Endothelial cell of umbilical vein (primary cell): ENCODE measurements around the gene CNTNAP2. TPM values are rescaled to one million over a fixed set of nuclear protein-coding genes. Genes with fewer than 3 reads are reported as not detected.

Experiments
- BruUV-seq: library from RNA; stranded (reverse); fragments of 400-500 nt; replicated peaks from 2 replicates; lab custom pipeline; 2021; lab: Mats Ljungman, UMichigan
- CTCF ChIA-PET: fragments of 300-600, 350-600 bp; sonication (Branson Sonifier 250); formaldehyde crosslinking; loops from one replicate; lab custom pipeline; 2021; ENCODE audit warnings: antibody characterized with exemption, inconsistent platforms; lab: Charles Lee
- POLR2A ChIA-PET: fragments of 300-600, 350-600 bp; sonication (Branson Sonifier 250); formaldehyde crosslinking; loops from one replicate; lab custom pipeline; 2021; ENCODE audit warnings: antibody characterized with exemption, inconsistent platforms; lab: Charles Lee
- DNase-seq: peaks from one replicate; pipeline ENCODE4 v3.0.0-alpha.2; 2011; ENCODE audit warnings: low read depth, low spot score
- FAIRE-seq: peaks from 2 replicates; lab custom pipeline; 2011; peaks lifted over from hg19 to GRCh38; lab: Jason Lieb, UNC
- H2AFZ ChIP-seq: 2 replicates; pipeline ENCODE4 v1.6.0; 2012; ENCODE audit warnings: low read depth, low read length, control low read depth, inconsistent platforms
- H3K27ac ChIP-seq: 2 replicates; pipeline ENCODE4 v1.5.1; 2011; ENCODE audit warnings: low read depth, mild to moderate bottlenecking, control low read depth, low read length, moderate library complexity; ENCODE audit not compliant: insufficient read depth
- H3K27me3 ChIP-seq, 2 experiments: 2 replicates each; pipeline versions ENCODE4 v1.6.0 to v1.6.1; 2011; ENCODE audit warnings: low read length in 2 of 2, mixed read lengths in 1 of 2; ENCODE audit not compliant: control insufficient read depth in 2 of 2, insufficient read depth in 2 of 2
- H3K36me3 ChIP-seq, 2 experiments: 2 replicates in 1 of 2; 3 replicates in 1 of 2; pipeline ENCODE4 v1.5.1; 2011; ENCODE audit warnings: low read length in 2 of 2, mild to moderate bottlenecking in 1 of 2, moderate library complexity in 1 of 2; ENCODE audit not compliant: control insufficient read depth in 2 of 2, insufficient read depth in 2 of 2; ENCODE audit errors: extremely low read depth in 1 of 2
- H3K4me1 ChIP-seq: 3 replicates; pipeline ENCODE4 v1.5.1; 2011; ENCODE audit warnings: mild to moderate bottlenecking, low read length; ENCODE audit not compliant: control insufficient read depth, insufficient read depth; ENCODE audit errors: extremely low read depth
- H3K4me2 ChIP-seq: 2 replicates; pipeline ENCODE4 v1.6.1; 2011; ENCODE audit warnings: low read length, control low read depth, mixed read lengths; ENCODE audit not compliant: insufficient read depth
- H3K4me3 ChIP-seq, 3 experiments: fragments of 200-600 bp in 1 of 3; sonication (generic), shearing (Covaris generic) in 1 of 3; replicated peaks in 1 of 3; 2 replicates each; pipeline ENCODE4 v1.5.1; 2011 to 2016; ENCODE audit warnings: control low read depth in 3 of 3, low read length in 3 of 3, mild to moderate bottlenecking in 2 of 3, inconsistent platforms in 1 of 3, low read depth in 1 of 3, moderate library complexity in 1 of 3; ENCODE audit not compliant: insufficient read depth in 1 of 3
- H3K79me2 ChIP-seq: 2 replicates; pipeline ENCODE4 v1.6.0; 2012; ENCODE audit warnings: low read length, inconsistent platforms; ENCODE audit not compliant: control insufficient read depth, insufficient read depth
- H3K9ac ChIP-seq: replicated peaks from 2 replicates; pipeline ENCODE3; 2011; ENCODE audit warnings: low read length, control low read depth; ENCODE audit not compliant: insufficient read depth; ENCODE audit errors: extremely low read depth
- H3K9me1 ChIP-seq: replicated peaks from 3 replicates; pipeline ENCODE4 v1.6.0; 2011; ENCODE audit warnings: mild to moderate bottlenecking, low read length; ENCODE audit not compliant: control insufficient read depth, insufficient read depth; ENCODE audit errors: extremely low read depth
- H3K9me3 ChIP-seq: replicated peaks from 2 replicates; pipeline ENCODE4 v1.5.1; 2012; ENCODE audit warnings: low read length, inconsistent platforms; ENCODE audit not compliant: control insufficient read depth, insufficient read depth
- H4K20me1 ChIP-seq: replicated peaks from 2 replicates; pipeline ENCODE3; 2011; ENCODE audit warnings: mild to moderate bottlenecking, low read length; ENCODE audit not compliant: control insufficient read depth, insufficient read depth; ENCODE audit errors: extremely low read depth
- FOS ChIP-seq: IDR thresholded peaks from 2 replicates; pipeline ENCODE4 v1.6.1; 2011; ENCODE audit warnings: mild to moderate bottlenecking, low read length, moderate library complexity, borderline replicate concordance; ENCODE audit not compliant: insufficient read depth
- JUN ChIP-seq: IDR thresholded peaks from 2 replicates; pipeline ENCODE4 v1.6.1; 2011; ENCODE audit warnings: borderline replicate concordance, low read depth; ENCODE audit not compliant: insufficient read length, insufficient read depth
- POLR2A ChIP-seq: IDR thresholded peaks from 2 replicates; pipeline ENCODE4 v1.6.1; 2012; ENCODE audit warnings: low read depth, mild to moderate bottlenecking, control low read depth, low read length
- POLR2AphosphoS5 ChIP-seq: IDR thresholded peaks from 2 replicates; pipeline ENCODE4 v1.6.1; 2012; ENCODE audit warnings: low read depth, mild to moderate bottlenecking, control low read depth, low read length, moderate library complexity; ENCODE audit not compliant: insufficient read depth
- dilution Hi-C: fragments of 300-500 bp; cut with MboI; formaldehyde crosslinking; loops from one replicate; pipeline ENCODE4 v1.15.0; 2019; ENCODE audit warnings: low sequenced_read_pairs; ENCODE audit not compliant: extremely low pct_ligation_motif_present
- intact Hi-C: fragments of 100-400 bp; cut with micrococcal nuclease; formaldehyde crosslinking; loops from one replicate; pipeline ENCODE4 v1.10.0; 2022
- polyA plus RNA-seq, 4 experiments: library from polyadenylated mRNA; depleted of rRNA in 3 of 4; stranded (reverse) in 3 of 4; unstranded in 1 of 4; fragments of >200 nt; gene quantifications; 2 replicates each; pipeline versions ENCODE4 v1.2.1 to v1.2.3, GENCODE V29; 2011 to 2012; ENCODE audit warnings: missing spikeins in 1 of 4
- total RNA-seq: library from RNA; stranded (reverse); gene quantifications from 2 replicates; pipeline ENCODE4 v1.2.3, GENCODE V29; 2021

Gene CNTNAP2
- total and polyA plus RNA-seq, 2 donors (not counting 3 experiments of a cell fraction or from before 2014, with no cell fraction given), result not detected

GRCh38 chr7:146660839-146661238 lies 544.2 kb downstream of the CNTNAP2 start:
- H3K9me3 ChIP-seq, result peaks cover 2% of the 10 kb centered on the region
- H3K4me2 ChIP-seq, result no peak overlapping the region
- no peaks in the 10 kb centered on the region for H3K9me1 ChIP-seq
- no peak overlapping the region for H2AFZ ChIP-seq
- no peaks in the 10 kb centered on the region for H3K27me3 ChIP-seq
- dilution Hi-C loops (no loop called here), intact Hi-C loops (no loop called here)
- no peak for TF ChIP-seq POLR2A
- no peak overlapping the region for H3K9ac ChIP-seq
- DNase-seq, result no peak
- ChIA-PET POLR2A (no interaction called here), CTCF (no interaction called here)
- no peaks in the 10 kb centered on the region for H3K79me2 ChIP-seq
- H3K27ac ChIP-seq, result no peak overlapping the region
- no peaks in the 10 kb centered on the region for H3K36me3 ChIP-seq
- no peak for FAIRE-seq
- no TSS peak for BruUV-seq
- H3K4me3 ChIP-seq, result no peak overlapping the region
- H4K20me1 ChIP-seq, result no peaks in the 10 kb centered on the region
- H3K4me1 ChIP-seq, result no peaks in the 10 kb centered on the region

GRCh38 chr7:146661435-146661834 lies 544.8 kb downstream of the CNTNAP2 start:
- FAIRE-seq, result no peak

More at GRCh38 chr7:146661435-146661834, 544.8 kb downstream of the CNTNAP2 start:
- Histone ChIP-seq H2AFZ (no peak overlapping the region), H3K27ac (no peak overlapping the region), H4K20me1 (no peaks in the 10 kb centered on the region), H3K9ac (no peak overlapping the region), H3K4me3 (no peak overlapping the region), H3K79me2 (no peaks in the 10 kb centered on the region), H3K9me1 (no peaks in the 10 kb centered on the region), H3K4me1 (no peaks in the 10 kb centered on the region), H3K9me3 (no peaks in the 10 kb centered on the region), H3K27me3 (no peaks in the 10 kb centered on the region), H3K4me2 (no peak overlapping the region), H3K36me3 (no peaks in the 10 kb centered on the region)
- dilution Hi-C loops (no loop called here), intact Hi-C loops (no loop called here)
- POLR2A ChIA-PET, result no interaction called here
- DNase-seq, result no peak
- TF ChIP-seq JUN (no peak), FOS (no peak), POLR2AphosphoS5 (no peak)
- CTCF ChIA-PET, result no interaction called here
- no TSS peak for BruUV-seq
